Right cardiac atrium (tissue), 5 donors: ENCODE results near the gene RNU6-9. TPM values are rescaled to one million over a fixed set of nuclear protein-coding genes. Genes with fewer than 3 reads are reported as not detected.

ENCODE experiments used
- ATAC-seq, 2 donors: fragments of 200-7000 bp; cut with Tn5 transposase; one replicate each; pipeline versions ENCODE4 v1.8.0 to v1.9.1; 2020; ENCODE audit warnings: moderate library complexity in 2 of 2, mild to moderate bottlenecking in 1 of 2
- DNase-seq, 3 donors: peaks; one replicate each; pipeline ENCODE4 v3.0.0-alpha.2; 2020
- H3K27ac ChIP-seq: one replicate; pipeline ENCODE4 v1.5.1; 2013; ENCODE audit warnings: mild to moderate bottlenecking, low read length, control low read depth, moderate library complexity
- H3K27me3 ChIP-seq: one replicate; pipeline ENCODE4 v1.6.1; 2013; ENCODE audit not compliant: control insufficient read depth, insufficient read depth
- H3K4me1 ChIP-seq: one replicate; pipeline ENCODE4 v1.6.1; 2013; ENCODE audit warnings: low read length; ENCODE audit not compliant: control insufficient read depth, insufficient read depth
- H3K4me3 ChIP-seq: one replicate; pipeline ENCODE4 v1.5.1; 2013; ENCODE audit warnings: low read length, control low read depth
- H3K9me3 ChIP-seq: one replicate; pipeline ENCODE4 v1.6.1; 2013; ENCODE audit warnings: low read length; ENCODE audit not compliant: control insufficient read depth
- WGBS: extraction: QIAGEN DNeasy Blood & Tissue Kit; methylation state at CpG from one replicate; pipeline ENCODE4 v1.1.7; 2013; 5-methylcytosine and 5-hydroxymethylcytosine counted together
- intact Hi-C, 4 donors: fragments of 100-400 bp; cut with DNase I; formaldehyde crosslinking; loops; one replicate each; pipeline versions ENCODE4 v1.11.0 to v1.14.0; 2022 to 2023
- polyA plus RNA-seq: library from polyadenylated mRNA; stranded (reverse); fragments of 200-250 nt; gene quantifications from one replicate; pipeline ENCODE4 v1.2.3, GENCODE V29; 2013
- total RNA-seq, 4 donors: library from RNA; stranded (reverse); fragmentation: NEBNext Ultra II Directional; extraction: Animal tissue kit (Norgen Biotek cat#: 25700); gene quantifications; one replicate each; pipeline ENCODE4 v1.2.1, GENCODE V29; 2021
- donor health status: healthy with polysubstance abuse.
- donor health status: DM: no; HTN: yes; CAD: no.
- donor health status: DM: no; HTN: no; CAD: no.
- donor health status: DM: no; HTN: yes; CAD: no; lungs with severe emphysema.
- donor health status: DM: yes; HTN: yes; CAD: no.

Gene RNU6-9
- total and polyA plus RNA-seq, 5 donors: not detected

- no peak overlapping the region for H3K4me3 ChIP-seq
- DNase-seq (no peak), ATAC-seq (no peak)
- H3K27me3 ChIP-seq: no peaks in the 10 kb centered on the region
- 98% methylated on average over 7 of the region's 7 CpGs for WGBS
- H3K27ac ChIP-seq: no peak overlapping the region
- no peaks in the 10 kb centered on the region for H3K4me1 ChIP-seq
- intact Hi-C loops: no loop called here
- H3K9me3 ChIP-seq: no peaks in the 10 kb centered on the region
Observed at GRCh38 chr19:939922-940321, 46.6 kb downstream of the RNU6-9 start.

DNA sequence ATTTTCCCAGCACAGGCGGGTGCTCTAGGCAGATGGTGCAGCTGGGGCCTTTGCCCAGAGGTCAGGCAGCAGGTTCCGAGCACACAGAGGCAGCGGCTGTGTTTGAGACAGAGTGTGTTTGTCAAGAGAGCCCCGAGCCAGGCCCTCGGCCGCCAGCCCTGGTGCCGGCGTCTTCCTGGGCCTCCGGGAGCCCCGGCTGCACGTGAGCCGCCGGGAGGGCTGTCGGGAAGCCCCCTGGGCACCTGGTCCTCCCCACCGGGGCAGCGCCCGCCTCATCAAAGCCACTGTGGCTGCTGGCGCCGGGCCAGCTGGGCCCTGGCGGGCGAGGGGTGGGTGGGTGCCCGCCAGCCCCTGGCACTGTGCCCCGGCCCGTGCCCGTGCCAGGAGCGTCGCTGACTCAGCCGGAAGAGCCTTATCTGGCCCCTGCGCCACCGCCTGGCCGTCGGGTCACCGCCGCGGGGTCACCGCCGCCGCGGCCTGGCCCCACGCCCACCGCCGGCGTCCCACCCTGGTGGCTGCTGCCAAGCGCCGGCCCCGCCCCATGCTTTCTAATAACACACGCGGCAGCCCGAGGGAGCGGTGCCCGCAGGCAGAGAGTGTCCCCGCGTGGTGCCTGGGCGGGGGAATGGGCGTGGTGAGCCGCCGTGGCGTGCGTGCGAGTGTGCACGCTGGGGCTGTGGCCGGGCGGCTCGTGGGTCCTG, 47.5 kb downstream of the RNU6-9 start:
- ATAC-seq: peak; percentile 69 to 81
- peak overlapping the region; percentile 1 for H3K27ac ChIP-seq
- H3K27me3 ChIP-seq: no peaks in the 10 kb centered on the region
- no peaks in the 10 kb centered on the region for H3K9me3 ChIP-seq
- H3K4me3 ChIP-seq: no peak overlapping the region
- 47% methylated on average over 64 of the region's 64 CpGs for WGBS
- intact Hi-C loops: no loop called here
- no peaks in the 10 kb centered on the region for H3K4me1 ChIP-seq
- DNase-seq: peak; percentile 70 to 89 (median 89)

DNA sequence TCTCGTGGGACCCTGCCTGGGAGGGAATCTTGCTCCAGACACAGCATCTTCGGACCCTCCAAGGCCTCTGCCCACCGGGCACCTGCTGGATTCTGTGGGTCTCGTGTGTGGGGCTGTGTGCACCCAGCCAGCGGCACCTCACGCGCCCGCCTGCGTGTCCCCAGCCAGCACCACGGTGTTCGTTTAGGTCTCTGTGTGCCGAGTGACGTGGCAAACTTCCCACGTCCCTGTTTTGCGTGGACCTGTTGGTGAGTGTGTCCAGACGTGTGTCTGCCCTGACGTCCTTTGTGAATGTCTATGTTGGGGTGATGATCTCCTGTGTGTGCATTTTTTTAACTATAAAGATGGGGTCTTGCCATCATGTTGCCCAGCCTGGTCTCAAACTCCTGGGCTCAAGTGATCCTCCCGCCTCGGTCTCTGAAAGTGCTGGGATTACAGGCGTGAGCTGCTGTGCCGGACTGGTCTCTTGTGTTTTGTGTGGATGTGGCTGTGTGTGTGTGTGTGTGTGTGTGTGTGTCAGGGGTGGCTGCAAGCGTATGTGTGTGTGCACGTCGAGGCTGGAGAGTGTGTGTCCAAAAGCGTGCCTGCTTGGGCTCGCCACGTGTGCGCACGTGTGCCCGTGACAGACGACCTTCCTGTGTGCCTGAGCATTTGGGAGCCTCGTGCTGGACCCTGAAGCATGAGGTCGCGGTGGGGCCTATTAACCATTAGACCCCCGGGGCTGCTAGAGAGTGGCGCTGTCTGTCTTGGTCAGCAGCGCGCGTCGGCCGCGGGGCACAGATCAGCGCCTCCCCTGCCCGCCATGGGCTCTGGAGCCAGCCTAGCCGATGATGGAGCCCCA, 48.2 kb downstream of the RNU6-9 start:
- WGBS: 77% methylated on average over 45 of the region's 45 CpGs

DNA sequence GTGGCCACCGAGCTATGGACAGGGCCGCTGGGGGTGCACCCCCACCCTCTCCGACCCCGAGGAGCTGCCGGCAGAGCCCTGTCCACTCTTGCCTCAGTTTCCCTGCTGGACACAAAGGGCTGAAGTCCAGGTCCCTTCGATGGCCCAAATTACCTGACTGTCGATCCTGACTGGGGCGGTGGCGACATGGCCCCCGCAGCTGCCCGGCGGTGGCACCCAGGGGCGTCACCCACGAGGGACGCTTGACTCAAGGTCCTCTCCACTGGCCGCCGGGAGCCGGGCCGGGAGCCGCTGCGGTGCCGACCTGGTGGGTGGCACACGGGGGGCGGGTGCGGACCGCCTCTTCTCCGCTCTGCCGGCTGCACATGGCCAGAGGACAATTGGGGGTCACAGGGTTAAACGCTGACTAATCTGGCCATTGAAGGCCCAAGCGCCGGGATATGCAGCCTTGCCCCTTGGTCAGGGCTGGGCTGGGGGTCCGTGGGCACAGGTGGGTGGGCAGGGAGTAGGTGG, 48.9 kb downstream of the RNU6-9 start:
- Histone ChIP-seq H3K27ac (no peak overlapping the region), H3K4me3 (no peak overlapping the region), H3K4me1 (no peaks in the 10 kb centered on the region), H3K27me3 (no peaks in the 10 kb centered on the region), H3K9me3 (no peaks in the 10 kb centered on the region)
- ATAC-seq (no peak), DNase-seq (peak in 1 of 3 donors; percentile 46)
- WGBS: 90% methylated on average over 32 of the region's 32 CpGs
- intact Hi-C loops: no loop called here

More for the DNA sequence above, 48.2 kb downstream of the RNU6-9 start:
- H3K27ac ChIP-seq: no peak overlapping the region
- intact Hi-C loops: no loop called here
- DNase-seq (peak in 1 of 3 donors; percentile 37), ATAC-seq (no peak)
- H3K4me3 ChIP-seq: no peak overlapping the region
- H3K9me3 ChIP-seq: no peaks in the 10 kb centered on the region
- no peaks in the 10 kb centered on the region for H3K4me1 ChIP-seq
- no peaks in the 10 kb centered on the region for H3K27me3 ChIP-seq

Other genes with a start within 250 kb of the RNU6-9 start
- gene RNF126, start 230.3 kb upstream of the RNU6-9 start, total RNA-seq: 10 to 100 TPM; 21.7 to 37.6 (median 28.0) TPM
- 24.5 TPM for gene RNF126, start 230.3 kb upstream of the RNU6-9 start, polyA plus RNA-seq
- gene FSTL3, start 217.1 kb upstream of the RNU6-9 start, total RNA-seq: 100 to 1,000 TPM in 1 of 4 donors, 10 to 100 TPM in 3; 47.1 to 110 (median 61.9) TPM
- 64.1 TPM for gene FSTL3, start 217.1 kb upstream of the RNU6-9 start, polyA plus RNA-seq
- not detected for gene PRSS57, start 198.0 kb upstream of the RNU6-9 start, total RNA-seq
- not detected for gene PRSS57, start 198.0 kb upstream of the RNU6-9 start, polyA plus RNA-seq
- gene PALM, start 184.5 kb upstream of the RNU6-9 start, total RNA-seq: 10 to 100 TPM; 34.9 to 84.9 (median 46.9) TPM
- gene PALM, start 184.5 kb upstream of the RNU6-9 start, polyA plus RNA-seq: 30.3 TPM
- under 1 TPM in 1 of 4 donors, not detected in 3; 0.22 TPM for gene MISP, start 142.4 kb upstream of the RNU6-9 start, total RNA-seq
- 0.02 TPM for gene MISP, start 142.4 kb upstream of the RNU6-9 start, polyA plus RNA-seq
- gene PTBP1, start 96.0 kb upstream of the RNU6-9 start, total RNA-seq: 100 to 1,000 TPM in 1 of 4 donors, 10 to 100 TPM in 3; 67.5 to 119 (median 82.3) TPM
- 42.9 TPM for gene PTBP1, start 96.0 kb upstream of the RNU6-9 start, polyA plus RNA-seq
- gene PLPPR3, start 71.5 kb upstream of the RNU6-9 start, total RNA-seq: not detected
- 0.05 TPM for gene PLPPR3, start 71.5 kb upstream of the RNU6-9 start, polyA plus RNA-seq
- not detected for gene AZU1, start 65.6 kb upstream of the RNU6-9 start, total RNA-seq
- 0.11 TPM for gene AZU1, start 65.6 kb upstream of the RNU6-9 start, polyA plus RNA-seq
- gene PRTN3, start 52.5 kb upstream of the RNU6-9 start, total RNA-seq: not detected
- not detected for gene PRTN3, start 52.5 kb upstream of the RNU6-9 start, polyA plus RNA-seq
- 1 to 10 TPM in 3 of 4 donors, under 1 TPM in 1; 0.85 to 2.6 (median 1.9) TPM for gene ELANE, start 41.2 kb upstream of the RNU6-9 start, total RNA-seq
- gene ELANE, start 41.2 kb upstream of the RNU6-9 start, polyA plus RNA-seq: 3.4 TPM
- gene CFD, start 33.8 kb upstream of the RNU6-9 start, total RNA-seq: 100 to 1,000 TPM; 221 to 590 (median 310) TPM
- 869 TPM for gene CFD, start 33.8 kb upstream of the RNU6-9 start, polyA plus RNA-seq
- gene MED16, start 297 bp upstream of the RNU6-9 start, total RNA-seq: 10 to 100 TPM; 23.9 to 28.4 (median 25.4) TPM
- 21.3 TPM for gene MED16, start 297 bp upstream of the RNU6-9 start, polyA plus RNA-seq
- 10 to 100 TPM; 18.6 to 31.2 (median 21.2) TPM for gene R3HDM4, start 19.7 kb downstream of the RNU6-9 start, total RNA-seq
- 25.8 TPM for gene R3HDM4, start 19.7 kb downstream of the RNU6-9 start, polyA plus RNA-seq
- gene KISS1R, start 23.8 kb downstream of the RNU6-9 start, total RNA-seq: not detected
- gene KISS1R, start 23.8 kb downstream of the RNU6-9 start, polyA plus RNA-seq: not detected
- 1 to 10 TPM; 4.2 to 6.2 (median 5.6) TPM for gene ARID3A, start 32.6 kb downstream of the RNU6-9 start, total RNA-seq
- gene ARID3A, start 32.6 kb downstream of the RNU6-9 start, polyA plus RNA-seq: 3.3 TPM
- gene WDR18, start 90.9 kb downstream of the RNU6-9 start, total RNA-seq: 10 to 100 TPM; 12.2 to 24.0 (median 15.8) TPM
- 22.5 TPM for gene WDR18, start 90.9 kb downstream of the RNU6-9 start, polyA plus RNA-seq
- under 1 TPM in 1 of 4 donors, not detected in 3; 0.06 TPM for gene GRIN3B, start 106.9 kb downstream of the RNU6-9 start, total RNA-seq
- gene GRIN3B, start 106.9 kb downstream of the RNU6-9 start, polyA plus RNA-seq: not detected
- gene TMEM259, start 127.6 kb downstream of the RNU6-9 start, total RNA-seq: 100 to 1,000 TPM; 127 to 161 (median 143) TPM
- gene TMEM259, start 127.6 kb downstream of the RNU6-9 start, polyA plus RNA-seq: 164 TPM
- gene RNU6-2, start 128.0 kb downstream of the RNU6-9 start, total RNA-seq: not detected
- gene RNU6-2, start 128.0 kb downstream of the RNU6-9 start, polyA plus RNA-seq: not detected
- 10 to 100 TPM; 57.4 to 75.9 (median 63.8) TPM for gene CNN2, start 133.1 kb downstream of the RNU6-9 start, total RNA-seq
- 52.1 TPM for gene CNN2, start 133.1 kb downstream of the RNU6-9 start, polyA plus RNA-seq
- gene ABCA7, start 146.6 kb downstream of the RNU6-9 start, total RNA-seq: 10 to 100 TPM in 1 of 4 donors, 1 to 10 TPM in 3; 7.3 to 10.4 (median 8.7) TPM
- 9.1 TPM for gene ABCA7, start 146.6 kb downstream of the RNU6-9 start, polyA plus RNA-seq
- 10 to 100 TPM in 1 of 4 donors, 1 to 10 TPM in 3; 7.7 to 10.4 (median 9.2) TPM for gene ARHGAP45, start 173.7 kb downstream of the RNU6-9 start, total RNA-seq
- 5.9 TPM for gene ARHGAP45, start 173.7 kb downstream of the RNU6-9 start, polyA plus RNA-seq
- 100 to 1,000 TPM; 110 to 145 (median 131) TPM for gene POLR2E, start 201.9 kb downstream of the RNU6-9 start, total RNA-seq
- gene POLR2E, start 201.9 kb downstream of the RNU6-9 start, polyA plus RNA-seq: 179 TPM
- gene GPX4, start 210.5 kb downstream of the RNU6-9 start, total RNA-seq: 100 to 1,000 TPM; 300 to 374 (median 359) TPM
- gene GPX4, start 210.5 kb downstream of the RNU6-9 start, polyA plus RNA-seq: 713 TPM